ENCODE results near the gene SCIN. TPM values are rescaled to one million over a fixed set of nuclear protein-coding genes. Genes with fewer than 3 reads are reported as not detected.
A peak's percentile ranks its signal among the peaks of the same experiment; 100 is the strongest.
"Not testable (repeated sequence)": the region's sequence is repeated elsewhere in the genome, so short reads cannot be mapped to it uniquely, and the experiment has no call there.

SCIN gene
- total RNA-seq, 2 experiments from 2014 or later: 1.6 to 1.7 TPM

DNA sequence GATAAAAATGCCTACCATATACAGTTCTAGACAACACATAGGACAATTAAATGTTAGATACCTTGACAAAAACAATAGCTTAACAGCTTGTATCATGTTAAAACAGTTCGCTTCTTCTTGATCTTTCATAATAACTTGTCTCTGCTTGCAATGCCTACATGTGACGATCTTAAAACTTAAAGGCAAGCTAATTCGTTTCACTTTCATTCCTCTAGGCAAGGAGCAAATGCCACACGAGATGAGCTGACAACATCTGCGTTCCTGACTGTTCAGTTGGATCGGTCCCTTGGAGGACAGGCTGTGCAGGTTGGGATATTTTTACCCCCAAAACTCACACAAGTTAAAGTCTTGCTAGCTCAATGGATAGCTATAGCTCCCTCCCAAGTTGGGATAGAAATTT, 65.3 kb downstream of the SCIN start:
- Mint-ChIP-seq H3K4me3 (peak overlapping the region; percentile 49), H3K27me3 (peaks cover 5% of the 10 kb centered on the region), H3K36me3 (ENCODE audit: low read depth) (no peaks in the 10 kb centered on the region), H3K9me3 (no peaks in the 10 kb centered on the region), H3K4me1 (peaks cover 36% of the 10 kb centered on the region), H3K27ac (peak overlapping the region; percentile 84)
- CTCF ChIA-PET: interaction anchor here (0.6 to 1.9 kb wide), 4 partner anchors 10 to 51 kb away, joined by 3 to 16 read pairs (median 4); no protein-coding TSS in a partner anchor
- POLR2A ChIA-PET: no interaction called here
- peak; percentile 42 for DNase-seq

DNA sequence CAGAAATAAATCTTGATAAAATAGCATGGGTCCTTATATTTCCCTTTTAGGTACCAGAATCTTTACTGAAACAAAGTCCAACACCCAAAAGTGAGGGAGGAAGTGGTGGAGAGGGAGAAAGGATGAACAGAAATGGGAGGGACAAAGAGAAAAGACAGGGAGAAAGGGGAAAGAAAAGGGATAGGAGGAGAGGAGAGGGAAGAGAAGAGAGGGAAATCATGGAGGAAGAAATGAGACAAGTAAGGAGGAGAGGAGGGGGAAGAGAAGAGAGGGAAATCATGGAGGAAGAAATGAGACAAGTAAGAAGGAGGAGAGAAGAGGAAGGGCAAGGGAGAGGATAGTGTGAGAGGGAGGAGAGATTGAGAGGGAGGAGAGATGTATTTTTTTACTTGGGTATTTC, 66.8 kb downstream of the SCIN start:
- CTCF ChIA-PET: no interaction called here
- H3K27ac Mint-ChIP-seq: peak overlapping the region; percentile 38
- H3K9me3 Mint-ChIP-seq: no peaks in the 10 kb centered on the region
- POLR2A ChIA-PET: no interaction called here
- peaks cover 5% of the 10 kb centered on the region for H3K27me3 Mint-ChIP-seq
- no peaks in the 10 kb centered on the region for H3K36me3 Mint-ChIP-seq (ENCODE audit: low read depth)
- peaks cover 36% of the 10 kb centered on the region for H3K4me1 Mint-ChIP-seq
- no peak overlapping the region for H3K4me3 Mint-ChIP-seq
- no peak for DNase-seq

DNA sequence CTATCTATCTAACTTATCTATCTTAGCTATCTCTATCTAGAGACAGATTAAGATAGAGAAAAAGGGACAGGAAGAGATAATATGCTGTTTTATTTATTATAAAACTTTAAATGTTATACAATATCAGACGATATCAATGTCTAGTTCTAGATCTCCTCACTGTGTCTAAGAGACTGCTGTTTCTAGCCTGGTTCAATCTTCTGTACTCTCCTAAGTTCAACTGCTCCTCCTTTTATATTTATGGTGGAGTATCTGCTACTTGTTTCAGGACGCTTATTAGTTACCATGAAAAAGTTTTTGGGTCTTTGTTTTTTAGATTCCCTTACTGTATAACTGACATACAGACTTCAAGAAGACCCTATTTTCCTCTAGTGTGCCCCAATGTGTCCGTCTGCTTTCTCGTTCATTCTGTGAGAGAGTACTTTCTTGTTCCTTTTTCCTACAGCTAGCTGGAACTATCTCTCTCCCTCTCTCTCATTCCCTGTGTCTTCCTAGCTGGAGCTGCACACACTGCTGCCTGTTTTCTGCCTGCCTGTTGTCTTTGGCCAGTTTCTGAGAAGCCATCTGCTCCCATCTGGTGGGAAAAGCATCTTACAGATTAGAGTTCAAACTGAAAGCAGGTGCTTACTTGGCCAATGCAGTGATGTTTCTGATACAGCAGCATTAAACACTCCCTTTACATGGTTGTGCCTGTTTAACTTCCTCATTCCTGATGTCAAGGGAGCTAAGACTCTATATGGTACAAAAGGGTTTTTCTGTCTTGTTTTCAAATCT, 67.5 kb downstream of the SCIN start:
- POLR2A ChIA-PET: no interaction called here
- H3K4me1 Mint-ChIP-seq: peaks cover 36% of the 10 kb centered on the region
- peak overlapping the region; percentile 50 for H3K27ac Mint-ChIP-seq
- no peak for DNase-seq
- H3K9me3 Mint-ChIP-seq: no peaks in the 10 kb centered on the region
- CTCF ChIA-PET: interaction anchor here (1.1 to 1.9 kb wide), 4 partner anchors 9 to 49 kb away, joined by 3 to 18 read pairs (median 4); partner anchors contain the start of gene ARL4A
- no peaks in the 10 kb centered on the region for H3K36me3 Mint-ChIP-seq (ENCODE audit: low read depth)
- H3K4me3 Mint-ChIP-seq: no peak overlapping the region
- peaks cover 3% of the 10 kb centered on the region for H3K27me3 Mint-ChIP-seq

DNA sequence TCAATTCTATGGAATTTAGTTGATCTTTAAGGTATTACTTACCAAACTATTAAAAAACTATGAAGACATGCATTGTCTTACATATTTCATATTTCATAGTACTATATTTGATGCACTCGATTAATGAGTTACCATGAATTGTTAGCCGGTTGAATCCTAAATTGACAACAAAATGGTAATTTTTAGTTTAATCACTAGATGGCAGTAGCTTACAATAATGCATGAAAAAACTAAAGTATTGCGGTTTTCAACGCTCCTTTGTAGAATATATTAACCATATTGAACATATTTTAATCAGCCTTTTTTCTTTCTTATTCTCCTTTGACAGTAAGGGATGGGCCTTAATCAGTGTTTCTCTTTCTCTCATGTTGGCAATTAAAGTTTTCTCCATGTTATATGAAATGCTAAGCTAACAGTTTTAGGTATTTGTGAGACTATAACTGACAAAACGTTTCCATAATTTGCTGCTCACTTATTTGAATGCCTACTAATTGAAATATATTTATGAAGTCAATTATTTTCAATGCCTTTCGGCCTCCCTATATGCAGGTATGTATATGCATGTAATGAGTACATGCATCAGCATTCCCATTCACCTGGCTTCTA, 68.4 kb downstream of the SCIN start:
- Mint-ChIP-seq H3K27me3 (peaks cover 3% of the 10 kb centered on the region), H3K9me3 (no peaks in the 10 kb centered on the region), H3K4me1 (peaks cover 28% of the 10 kb centered on the region), H3K27ac (no peak overlapping the region), H3K4me3 (no peak overlapping the region), H3K36me3 (ENCODE audit: low read depth) (no peaks in the 10 kb centered on the region)
- CTCF ChIA-PET: interaction anchor here (1.1 to 1.9 kb wide), 4 partner anchors 8 to 48 kb away, joined by 3 to 18 read pairs (median 4); partner anchors contain the start of gene ARL4A
- POLR2A ChIA-PET: no interaction called here
- no peak for DNase-seq

DNA sequence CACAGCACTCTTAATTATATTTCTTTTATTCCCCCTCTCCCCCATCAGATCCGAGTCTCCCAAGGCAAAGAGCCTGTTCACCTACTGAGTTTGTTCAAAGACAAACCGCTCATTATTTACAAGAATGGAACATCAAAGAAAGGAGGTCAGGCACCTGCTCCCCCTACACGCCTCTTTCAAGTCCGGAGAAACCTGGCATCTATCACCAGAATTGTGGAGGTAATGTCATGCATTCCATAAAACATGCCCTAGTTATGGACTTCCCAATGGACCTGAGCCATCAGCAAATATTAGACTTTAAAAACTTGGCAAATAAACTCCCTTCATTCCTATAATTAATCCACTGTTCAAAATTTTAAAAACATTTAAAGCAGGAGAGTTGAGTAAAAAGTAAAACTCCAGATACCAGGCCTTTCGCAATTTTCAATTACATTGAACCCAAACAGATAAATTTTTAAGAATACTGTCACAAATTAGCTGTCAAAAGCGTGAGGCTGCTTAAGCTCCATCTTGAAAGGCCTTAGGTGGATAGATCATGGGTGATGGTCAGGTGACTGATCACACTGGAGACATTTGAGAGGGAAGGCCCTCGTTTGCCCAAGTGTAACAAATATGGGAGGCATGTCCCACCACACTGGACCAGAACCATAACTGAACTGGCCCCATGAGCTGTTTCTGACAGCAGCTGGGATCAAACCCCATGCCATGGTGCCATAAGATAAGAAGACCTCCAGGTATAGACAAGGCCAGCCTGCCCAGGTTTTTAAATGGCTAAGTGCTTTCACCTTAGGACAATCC, 70.0 kb downstream of the SCIN start:
- Mint-ChIP-seq H3K27me3 (peaks cover 3% of the 10 kb centered on the region), H3K4me3 (no peak overlapping the region), H3K4me1 (peaks cover 25% of the 10 kb centered on the region), H3K36me3 (ENCODE audit: low read depth) (no peaks in the 10 kb centered on the region), H3K27ac (peak overlapping the region; percentile 64), H3K9me3 (no peaks in the 10 kb centered on the region)
- ChIA-PET CTCF (interaction anchor here (0.6 kb wide), 1 partner anchor 409 kb away, joined by 3 read pairs; no protein-coding TSS in a partner anchor), POLR2A (no interaction called here)
- DNase-seq: no peak

DNA sequence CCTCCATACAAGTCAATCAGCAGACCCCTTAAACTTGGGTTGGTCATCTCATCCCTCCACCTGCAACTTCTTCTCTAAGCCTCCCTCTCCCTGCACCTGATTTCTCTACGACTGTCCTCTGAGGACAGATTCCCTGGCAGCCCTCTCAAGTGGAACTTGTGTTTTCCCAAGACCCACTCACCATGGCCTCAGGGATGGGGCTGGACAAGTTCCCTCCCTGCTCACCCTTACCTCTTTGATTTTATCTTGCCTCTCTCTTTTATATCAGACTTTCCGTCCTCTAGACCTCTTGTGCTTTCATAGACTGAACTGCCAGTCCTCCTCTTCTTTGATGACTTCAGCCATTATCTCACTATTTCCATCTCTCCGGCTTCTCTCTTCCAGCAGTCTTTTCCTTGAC, 70.7 kb downstream of the SCIN start:
- no peak overlapping the region for H3K27ac Mint-ChIP-seq
- no peak overlapping the region for H3K4me3 Mint-ChIP-seq
- no peaks in the 10 kb centered on the region for H3K36me3 Mint-ChIP-seq (ENCODE audit: low read depth)
- H3K9me3 Mint-ChIP-seq: no peaks in the 10 kb centered on the region
- ChIA-PET CTCF (no interaction called here), POLR2A (no interaction called here)
- H3K4me1 Mint-ChIP-seq: peaks cover 18% of the 10 kb centered on the region
- DNase-seq: no peak
- H3K27me3 Mint-ChIP-seq: peaks cover 3% of the 10 kb centered on the region

DNA sequence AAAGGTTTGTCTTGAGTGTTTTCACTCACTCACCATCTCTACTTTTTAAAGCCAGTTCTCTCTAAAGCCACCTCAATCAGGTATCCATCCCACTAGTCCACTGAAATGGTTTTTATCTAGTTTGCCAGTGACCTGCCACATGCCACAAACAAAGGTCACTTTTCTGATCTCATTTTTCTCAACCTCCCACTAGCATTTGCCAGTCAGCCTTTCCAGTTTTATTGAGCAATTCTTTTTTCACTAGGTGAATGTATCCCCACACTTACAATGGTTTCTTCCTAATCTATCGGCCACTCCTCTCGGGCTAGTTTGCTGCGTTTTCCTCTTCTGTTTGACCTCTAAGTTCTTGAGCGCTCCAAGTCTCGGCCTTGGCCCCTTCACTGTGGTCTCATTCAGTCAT, 72.0 kb downstream of the SCIN start:
- Mint-ChIP-seq H3K27ac (no peak overlapping the region), H3K9me3 (no peaks in the 10 kb centered on the region), H3K4me1 (peaks cover 9% of the 10 kb centered on the region), H3K36me3 (ENCODE audit: low read depth) (no peaks in the 10 kb centered on the region), H3K4me3 (no peak overlapping the region), H3K27me3 (no peaks in the 10 kb centered on the region)
- no peak for DNase-seq
- ChIA-PET POLR2A (no interaction called here), CTCF (no interaction called here)

DNA sequence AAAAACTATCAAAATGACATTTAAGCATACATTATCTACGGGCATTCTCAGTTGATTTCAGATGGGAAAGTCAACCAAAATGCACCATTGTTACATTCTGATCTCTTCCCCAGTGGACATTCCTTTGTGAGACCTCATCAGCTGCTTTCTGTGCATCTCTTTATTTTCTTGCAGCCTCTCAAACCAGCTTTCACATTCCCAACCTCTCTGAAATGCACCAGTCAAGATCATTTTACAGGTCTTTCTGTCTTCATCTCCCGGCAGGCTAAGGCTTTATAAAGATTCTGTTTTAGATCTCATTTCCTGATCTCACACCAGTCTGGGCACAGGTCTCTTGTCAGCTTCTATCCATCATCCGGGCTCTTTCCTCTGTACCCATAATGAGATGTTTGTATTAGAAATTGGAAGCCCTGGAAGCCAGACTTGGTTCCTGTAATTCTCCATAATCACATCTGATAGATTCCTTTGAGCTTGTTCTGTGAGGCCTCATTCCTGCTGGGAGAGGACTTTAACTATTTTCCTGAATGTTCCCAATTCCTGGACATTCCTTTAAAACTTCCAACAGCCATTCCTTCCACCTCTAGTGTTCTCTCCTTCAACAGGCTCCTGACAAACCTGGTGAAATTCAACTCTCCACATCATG, 72.6 kb downstream of the SCIN start:
- Mint-ChIP-seq H3K27me3 (no peaks in the 10 kb centered on the region), H3K4me1 (peaks cover 6% of the 10 kb centered on the region), H3K27ac (no peak overlapping the region), H3K4me3 (no peak overlapping the region), H3K9me3 (no peaks in the 10 kb centered on the region), H3K36me3 (ENCODE audit: low read depth) (no peaks in the 10 kb centered on the region)
- DNase-seq: no peak
- ChIA-PET POLR2A (no interaction called here), CTCF (no interaction called here)

DNA sequence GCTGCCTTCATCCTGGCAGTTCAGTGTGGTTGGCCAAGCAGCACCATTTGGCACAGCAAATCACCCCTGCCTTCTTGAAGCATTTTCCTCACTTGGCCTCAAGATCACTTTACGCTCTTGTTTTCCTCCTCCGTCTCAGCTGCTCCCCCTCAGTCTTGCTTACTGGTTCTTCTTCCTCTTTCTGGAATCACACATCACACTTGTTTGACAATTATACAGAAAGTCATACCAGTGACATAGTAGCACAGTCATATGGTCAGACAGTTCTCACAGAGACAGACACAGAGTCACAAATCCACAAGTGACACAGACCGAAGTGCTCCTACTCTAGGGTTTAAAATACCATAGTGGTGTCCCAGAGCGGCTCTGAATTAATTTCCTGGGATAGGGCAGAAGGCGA, 73.1 kb downstream of the SCIN start:
- peaks cover 3% of the 10 kb centered on the region for H3K4me1 Mint-ChIP-seq

DNA sequence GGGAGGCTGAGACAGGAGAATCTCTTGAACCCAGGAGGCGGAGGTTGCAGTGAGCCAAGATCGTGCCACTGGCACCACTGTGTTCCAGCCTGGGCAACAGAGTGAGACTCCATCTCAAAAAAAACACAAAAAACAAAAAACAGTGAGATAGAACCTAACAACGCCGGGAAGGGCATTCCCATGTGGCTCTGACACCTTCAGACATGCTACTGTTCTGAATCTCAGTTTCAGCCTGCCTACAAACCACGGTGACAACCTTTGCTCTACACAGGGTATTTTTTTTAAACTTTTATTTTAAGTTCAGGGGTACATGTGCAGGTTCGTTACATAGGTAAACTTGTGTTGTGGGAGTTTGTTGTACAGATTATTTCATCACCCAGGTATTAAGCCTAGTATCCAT, 74.7 kb downstream of the SCIN start:
- CTCF ChIA-PET: interaction anchor here (0.6 kb wide), 1 partner anchor 59 kb away, joined by 3 read pairs; no protein-coding TSS in a partner anchor
- H3K27me3 Mint-ChIP-seq; H3K36me3 Mint-ChIP-seq (ENCODE audit: low read depth); H3K9me3 Mint-ChIP-seq; H3K4me3 Mint-ChIP-seq; POLR2A ChIA-PET; DNase-seq; H3K4me1 Mint-ChIP-seq; H3K27ac Mint-ChIP-seq: not testable (repeated sequence)

More for the DNA sequence above, 73.1 kb downstream of the SCIN start:
- DNase-seq: no peak
- Mint-ChIP-seq H3K36me3 (ENCODE audit: low read depth) (no peaks in the 10 kb centered on the region), H3K27me3 (no peaks in the 10 kb centered on the region), H3K27ac (no peak overlapping the region), H3K9me3 (no peaks in the 10 kb centered on the region), H3K4me3 (no peak overlapping the region)
- CTCF ChIA-PET: no interaction called here
- POLR2A ChIA-PET: no interaction called here

DNA sequence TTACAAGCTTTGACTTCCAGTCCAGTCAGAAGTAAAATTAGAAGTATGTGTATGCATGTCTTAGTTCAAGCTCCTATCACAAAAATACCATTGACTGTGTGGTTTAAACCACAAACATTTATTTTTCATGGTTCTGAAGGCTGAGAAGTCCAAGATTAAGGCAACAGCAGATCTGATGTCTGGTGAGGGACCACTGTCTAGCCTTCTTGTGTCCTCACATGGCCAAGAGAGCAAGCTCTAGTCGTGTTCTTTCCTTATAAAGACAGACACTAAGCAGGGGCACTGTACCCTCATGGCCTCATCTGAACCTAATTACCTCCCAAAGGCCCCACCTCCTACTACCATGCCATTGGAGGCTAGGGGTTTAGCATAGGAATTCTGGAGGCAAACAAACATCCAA, 75.6 kb downstream of the SCIN start:
- no peaks in the 10 kb centered on the region for H3K9me3 Mint-ChIP-seq
- DNase-seq: no peak
- no peaks in the 10 kb centered on the region for H3K4me1 Mint-ChIP-seq
- CTCF ChIA-PET: interaction anchor here (0.6 kb wide), 1 partner anchor 58 kb away, joined by 3 read pairs; no protein-coding TSS in a partner anchor
- no peak overlapping the region for H3K27ac Mint-ChIP-seq
- POLR2A ChIA-PET: no interaction called here
- H3K36me3 Mint-ChIP-seq (ENCODE audit: low read depth): no peaks in the 10 kb centered on the region
- H3K4me3 Mint-ChIP-seq: no peak overlapping the region
- H3K27me3 Mint-ChIP-seq: peaks cover 2% of the 10 kb centered on the region

DNA sequence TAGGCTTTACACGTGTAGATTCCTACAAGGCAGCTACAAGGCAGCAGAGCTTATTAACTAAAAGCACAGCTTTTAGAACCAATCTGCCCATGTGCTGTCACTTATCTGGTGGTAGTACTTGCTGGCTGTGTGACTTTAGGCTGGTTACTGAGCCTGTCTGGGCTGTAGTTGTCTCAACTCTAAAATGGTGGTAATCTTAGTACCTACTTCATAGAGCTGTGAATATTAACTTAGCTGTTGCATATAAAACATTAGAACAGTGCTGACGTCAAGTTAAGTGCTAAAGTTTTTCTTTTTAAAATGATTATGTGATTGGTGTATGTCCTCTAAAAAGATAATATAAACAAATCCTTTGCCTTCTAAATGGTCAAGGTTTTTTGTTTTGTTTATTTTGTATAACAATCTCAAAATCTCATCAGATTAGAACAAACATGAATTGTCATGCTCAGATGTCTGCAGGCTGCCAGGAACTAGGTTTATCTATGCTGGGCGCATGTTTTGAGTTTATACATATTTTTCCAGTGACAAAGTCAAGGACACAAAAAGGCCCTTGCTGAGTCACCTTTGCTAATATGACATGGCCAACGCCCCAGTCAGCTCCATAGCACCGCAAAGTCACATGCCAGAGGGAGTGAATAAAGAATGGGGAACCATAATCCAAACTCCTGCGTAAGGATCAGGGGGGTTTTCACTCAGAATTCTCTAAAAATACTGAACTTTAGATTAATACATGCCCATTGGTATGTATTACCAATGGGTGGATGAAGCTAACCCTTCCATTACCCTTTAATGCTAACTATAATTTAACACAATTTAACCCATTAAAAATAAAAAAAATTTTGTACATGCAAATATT, 77.1 kb downstream of the SCIN start:
- POLR2A ChIA-PET: no interaction called here
- Mint-ChIP-seq H3K9me3 (no peaks in the 10 kb centered on the region), H3K36me3 (ENCODE audit: low read depth) (no peaks in the 10 kb centered on the region), H3K4me1 (no peaks in the 10 kb centered on the region), H3K27ac (no peak overlapping the region), H3K4me3 (no peak overlapping the region), H3K27me3 (peaks cover 2% of the 10 kb centered on the region)
- CTCF ChIA-PET: interaction anchor here (1.3 kb wide), 1 partner anchor 9 kb away, joined by 5 read pairs; no protein-coding TSS in a partner anchor
- no peak for DNase-seq
